Endothelial cell of umbilical vein (primary cell): Measurements from ENCODE around the gene TMEM183A. TPM values are rescaled to one million over a fixed set of nuclear protein-coding genes. Genes with fewer than 3 reads are reported as not detected.

Experiments
- BruUV-seq: library from RNA; stranded (reverse); fragments of 400-500 nt; replicated peaks from 2 replicates; lab custom pipeline; 2021; lab: Mats Ljungman, UMichigan
- CTCF ChIA-PET: fragments of 300-600, 350-600 bp; sonication (Branson Sonifier 250); formaldehyde crosslinking; loops from one replicate; lab custom pipeline; 2021; ENCODE audit warnings: antibody characterized with exemption, inconsistent platforms; lab: Charles Lee
- POLR2A ChIA-PET: fragments of 300-600, 350-600 bp; sonication (Branson Sonifier 250); formaldehyde crosslinking; loops from one replicate; lab custom pipeline; 2021; ENCODE audit warnings: antibody characterized with exemption, inconsistent platforms; lab: Charles Lee
- DNase-seq: peaks from one replicate; pipeline ENCODE4 v3.0.0-alpha.2; 2011; ENCODE audit warnings: low read depth, low spot score
- FAIRE-seq: peaks from 2 replicates; lab custom pipeline; 2011; peaks lifted over from hg19 to GRCh38; lab: Jason Lieb, UNC
- H2AFZ ChIP-seq: 2 replicates; pipeline ENCODE4 v1.6.0; 2012; ENCODE audit warnings: low read depth, low read length, control low read depth, inconsistent platforms
- H3K27ac ChIP-seq: 2 replicates; pipeline ENCODE4 v1.5.1; 2011; ENCODE audit warnings: low read depth, mild to moderate bottlenecking, control low read depth, low read length, moderate library complexity; ENCODE audit not compliant: insufficient read depth
- H3K27me3 ChIP-seq, 2 experiments: 2 replicates each; pipeline versions ENCODE4 v1.6.0 to v1.6.1; 2011; ENCODE audit warnings: low read length in 2 of 2, mixed read lengths in 1 of 2; ENCODE audit not compliant: control insufficient read depth in 2 of 2, insufficient read depth in 2 of 2
- H3K36me3 ChIP-seq, 2 experiments: 2 replicates in 1 of 2; 3 replicates in 1 of 2; pipeline ENCODE4 v1.5.1; 2011; ENCODE audit warnings: low read length in 2 of 2, mild to moderate bottlenecking in 1 of 2, moderate library complexity in 1 of 2; ENCODE audit not compliant: control insufficient read depth in 2 of 2, insufficient read depth in 2 of 2; ENCODE audit errors: extremely low read depth in 1 of 2
- H3K4me1 ChIP-seq: 3 replicates; pipeline ENCODE4 v1.5.1; 2011; ENCODE audit warnings: mild to moderate bottlenecking, low read length; ENCODE audit not compliant: control insufficient read depth, insufficient read depth; ENCODE audit errors: extremely low read depth
- H3K4me2 ChIP-seq: 2 replicates; pipeline ENCODE4 v1.6.1; 2011; ENCODE audit warnings: low read length, control low read depth, mixed read lengths; ENCODE audit not compliant: insufficient read depth
- H3K4me3 ChIP-seq, 3 experiments: fragments of 200-600 bp in 1 of 3; sonication (generic), shearing (Covaris generic) in 1 of 3; replicated peaks in 1 of 3; 2 replicates each; pipeline ENCODE4 v1.5.1; 2011 to 2016; ENCODE audit warnings: control low read depth in 3 of 3, low read length in 3 of 3, mild to moderate bottlenecking in 2 of 3, inconsistent platforms in 1 of 3, low read depth in 1 of 3, moderate library complexity in 1 of 3; ENCODE audit not compliant: insufficient read depth in 1 of 3
- H3K79me2 ChIP-seq: 2 replicates; pipeline ENCODE4 v1.6.0; 2012; ENCODE audit warnings: low read length, inconsistent platforms; ENCODE audit not compliant: control insufficient read depth, insufficient read depth
- H3K9ac ChIP-seq: replicated peaks from 2 replicates; pipeline ENCODE3; 2011; ENCODE audit warnings: low read length, control low read depth; ENCODE audit not compliant: insufficient read depth; ENCODE audit errors: extremely low read depth
- H3K9me1 ChIP-seq: replicated peaks from 3 replicates; pipeline ENCODE4 v1.6.0; 2011; ENCODE audit warnings: mild to moderate bottlenecking, low read length; ENCODE audit not compliant: control insufficient read depth, insufficient read depth; ENCODE audit errors: extremely low read depth
- H3K9me3 ChIP-seq: replicated peaks from 2 replicates; pipeline ENCODE4 v1.5.1; 2012; ENCODE audit warnings: low read length, inconsistent platforms; ENCODE audit not compliant: control insufficient read depth, insufficient read depth
- H4K20me1 ChIP-seq: replicated peaks from 2 replicates; pipeline ENCODE3; 2011; ENCODE audit warnings: mild to moderate bottlenecking, low read length; ENCODE audit not compliant: control insufficient read depth, insufficient read depth; ENCODE audit errors: extremely low read depth
- CTCF ChIP-seq, 2 donors: IDR thresholded peaks; 1 replicate in 1 of 2; 2 replicates in 1 of 2; pipeline ENCODE4 v1.5.1; 2011; ENCODE audit warnings: low read length in 2 of 2, mild to moderate bottlenecking in 2 of 2, moderate library complexity in 2 of 2, control low read depth in 1 of 2, inconsistent platforms in 1 of 2, low read depth in 1 of 2; ENCODE audit not compliant: insufficient read depth in 1 of 2; ENCODE audit errors: extremely low read depth in 1 of 2
- EZH2 ChIP-seq: IDR thresholded peaks from 2 replicates; pipeline ENCODE4 v1.6.1; 2012; ENCODE audit warnings: borderline replicate concordance, low read depth, mild to moderate bottlenecking, moderate library complexity, low read length, inconsistent platforms; ENCODE audit not compliant: severe bottlenecking
- FOS ChIP-seq: IDR thresholded peaks from 2 replicates; pipeline ENCODE4 v1.6.1; 2011; ENCODE audit warnings: mild to moderate bottlenecking, low read length, moderate library complexity, borderline replicate concordance; ENCODE audit not compliant: insufficient read depth
- GATA2 ChIP-seq: IDR thresholded peaks from 2 replicates; pipeline ENCODE4 v1.7.0; 2011; ENCODE audit warnings: low read depth, mild to moderate bottlenecking, moderate library complexity, mixed read lengths, low read length; ENCODE audit not compliant: insufficient read length, insufficient read depth
- JUN ChIP-seq: IDR thresholded peaks from 2 replicates; pipeline ENCODE4 v1.6.1; 2011; ENCODE audit warnings: borderline replicate concordance, low read depth; ENCODE audit not compliant: insufficient read length, insufficient read depth
- MYC ChIP-seq: IDR thresholded peaks from one replicate; pipeline ENCODE4 v1.6.1; 2011; ENCODE audit warnings: mild to moderate bottlenecking, low read depth, low read length
- POLR2A ChIP-seq: IDR thresholded peaks from 2 replicates; pipeline ENCODE4 v1.6.1; 2012; ENCODE audit warnings: low read depth, mild to moderate bottlenecking, control low read depth, low read length
- POLR2AphosphoS5 ChIP-seq: IDR thresholded peaks from 2 replicates; pipeline ENCODE4 v1.6.1; 2012; ENCODE audit warnings: low read depth, mild to moderate bottlenecking, control low read depth, low read length, moderate library complexity; ENCODE audit not compliant: insufficient read depth
- dilution Hi-C: fragments of 300-500 bp; cut with MboI; formaldehyde crosslinking; loops from one replicate; pipeline ENCODE4 v1.15.0; 2019; ENCODE audit warnings: low sequenced_read_pairs; ENCODE audit not compliant: extremely low pct_ligation_motif_present
- intact Hi-C: fragments of 100-400 bp; cut with micrococcal nuclease; formaldehyde crosslinking; loops from one replicate; pipeline ENCODE4 v1.10.0; 2022
- polyA plus RNA-seq, 4 experiments: library from polyadenylated mRNA; depleted of rRNA in 3 of 4; stranded (reverse) in 3 of 4; unstranded in 1 of 4; fragments of >200 nt; gene quantifications; 2 replicates each; pipeline versions ENCODE4 v1.2.1 to v1.2.3, GENCODE V29; 2011 to 2012; ENCODE audit warnings: missing spikeins in 1 of 4
- total RNA-seq: library from RNA; stranded (reverse); gene quantifications from 2 replicates; pipeline ENCODE4 v1.2.3, GENCODE V29; 2021
- TF ChIP-seq, protein P1 (sequence below): IDR thresholded peaks from 2 replicates; pipeline ENCODE4 v1.6.1; 2011; ENCODE audit not compliant: insufficient read depth, insufficient read length

Gene TMEM183A
- total and polyA plus RNA-seq, 2 donors (not counting 3 experiments of a cell fraction or from before 2014, with no cell fraction given): 59.4 to 110 TPM

DNA sequence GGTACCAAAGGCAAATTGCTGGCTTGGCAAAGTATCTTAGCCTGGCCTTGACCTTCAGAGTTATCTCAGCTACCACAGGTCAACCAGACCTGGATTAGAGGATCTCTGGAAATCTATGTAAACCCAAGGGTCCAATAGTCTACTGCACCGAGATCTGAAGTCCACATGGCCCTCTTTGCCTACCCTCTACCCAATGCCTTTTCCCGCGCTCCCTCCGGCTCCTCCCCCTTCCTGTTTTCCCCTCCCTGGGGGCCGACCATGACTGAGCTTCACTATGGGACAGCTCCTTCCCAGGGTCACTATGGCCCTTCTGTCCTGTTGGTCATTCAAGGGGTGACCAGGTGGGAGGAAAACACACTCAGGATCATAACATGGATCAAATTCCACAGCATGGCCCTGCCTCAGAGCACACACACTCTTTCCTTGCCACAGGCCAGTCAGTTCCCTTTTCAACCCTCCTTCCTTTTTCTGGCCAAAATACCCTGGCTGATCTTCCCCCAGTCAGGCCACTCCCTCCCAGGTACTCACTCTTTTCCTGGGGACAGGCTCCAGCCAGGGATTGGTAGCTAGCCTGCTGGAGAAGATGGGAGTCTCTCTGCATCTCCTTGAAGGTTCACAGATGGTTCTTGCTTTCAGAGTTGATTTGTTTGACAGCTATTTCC, 19.1 kb upstream of the TMEM183A start:
- Histone ChIP-seq H3K27me3 (peaks cover 9 to 31% of the 10 kb centered on the region in 2 experiments), H3K79me2 (no peaks in the 10 kb centered on the region), H3K4me1 (no peaks in the 10 kb centered on the region), H4K20me1 (no peaks in the 10 kb centered on the region), H2AFZ (no peak overlapping the region), H3K9me3 (no peaks in the 10 kb centered on the region), H3K27ac (no peak overlapping the region), H3K4me2 (no peak overlapping the region), H3K9me1 (no peaks in the 10 kb centered on the region), H3K9ac (no peak overlapping the region), H3K36me3 (no peaks in the 10 kb centered on the region), H3K4me3 (no peak overlapping the region)
- no TSS peak for BruUV-seq
- dilution Hi-C loops (no loop called here), intact Hi-C loops (no loop called here)
- CTCF ChIA-PET: interaction anchor here (0.6 to 1.6 kb wide), 3 partner anchors 207 to 317 kb away, joined by 3 to 5 read pairs (median 4); no protein-coding TSS in a partner anchor
- POLR2A ChIA-PET: no interaction called here
- DNase-seq (no peak), FAIRE-seq (no peak)
- TF ChIP-seq FOS (no peak), JUN (no peak), POLR2AphosphoS5 (no peak), MYC (no peak), EZH2 (no peak), CTCF (IDR thresholded peaks at IDR 0.05; ENCODE audit: extremely low read depth in 1 of 2, insufficient read depth in 1 of 2, low read depth in 1 of 2, low read length in 2 of 2) (no peak), POLR2A (no peak), GATA2 (no peak)
- TF ChIP-seq, protein P1, sequence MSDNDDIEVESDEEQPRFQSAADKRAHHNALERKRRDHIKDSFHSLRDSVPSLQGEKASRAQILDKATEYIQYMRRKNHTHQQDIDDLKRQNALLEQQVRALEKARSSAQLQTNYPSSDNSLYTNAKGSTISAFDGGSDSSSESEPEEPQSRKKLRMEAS: no peak
